ENCODE data around the gene CREBRF.

Gene CREBRF

DNA sequence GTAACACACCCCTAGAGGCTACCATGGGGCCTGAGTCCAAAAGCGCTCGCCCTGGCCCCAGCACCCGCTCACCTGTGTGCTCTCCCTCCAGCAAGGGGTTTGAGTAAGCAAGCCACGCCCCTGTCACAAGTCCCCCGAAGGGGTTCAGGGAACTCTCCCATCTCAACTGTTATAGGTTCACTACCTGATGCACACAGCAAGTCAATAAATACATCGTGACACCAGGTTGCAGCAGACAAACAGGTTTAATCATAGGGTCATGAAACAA is 8.4 kb upstream of the CREBRF start:
- H3K4me3 ChIP-seq (replicated peaks; ENCODE audit: low read depth, low read length), result no peak overlapping the region
- TF ChIP-seq, protein P1, sequence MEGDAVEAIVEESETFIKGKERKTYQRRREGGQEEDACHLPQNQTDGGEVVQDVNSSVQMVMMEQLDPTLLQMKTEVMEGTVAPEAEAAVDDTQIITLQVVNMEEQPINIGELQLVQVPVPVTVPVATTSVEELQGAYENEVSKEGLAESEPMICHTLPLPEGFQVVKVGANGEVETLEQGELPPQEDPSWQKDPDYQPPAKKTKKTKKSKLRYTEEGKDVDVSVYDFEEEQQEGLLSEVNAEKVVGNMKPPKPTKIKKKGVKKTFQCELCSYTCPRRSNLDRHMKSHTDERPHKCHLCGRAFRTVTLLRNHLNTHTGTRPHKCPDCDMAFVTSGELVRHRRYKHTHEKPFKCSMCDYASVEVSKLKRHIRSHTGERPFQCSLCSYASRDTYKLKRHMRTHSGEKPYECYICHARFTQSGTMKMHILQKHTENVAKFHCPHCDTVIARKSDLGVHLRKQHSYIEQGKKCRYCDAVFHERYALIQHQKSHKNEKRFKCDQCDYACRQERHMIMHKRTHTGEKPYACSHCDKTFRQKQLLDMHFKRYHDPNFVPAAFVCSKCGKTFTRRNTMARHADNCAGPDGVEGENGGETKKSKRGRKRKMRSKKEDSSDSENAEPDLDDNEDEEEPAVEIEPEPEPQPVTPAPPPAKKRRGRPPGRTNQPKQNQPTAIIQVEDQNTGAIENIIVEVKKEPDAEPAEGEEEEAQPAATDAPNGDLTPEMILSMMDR (IDR thresholded peaks at IDR 0.05; ENCODE audit: low read length, missing control alignments), result no peak
- DNase-seq (ENCODE audit: low read depth), result no peak

DNA sequence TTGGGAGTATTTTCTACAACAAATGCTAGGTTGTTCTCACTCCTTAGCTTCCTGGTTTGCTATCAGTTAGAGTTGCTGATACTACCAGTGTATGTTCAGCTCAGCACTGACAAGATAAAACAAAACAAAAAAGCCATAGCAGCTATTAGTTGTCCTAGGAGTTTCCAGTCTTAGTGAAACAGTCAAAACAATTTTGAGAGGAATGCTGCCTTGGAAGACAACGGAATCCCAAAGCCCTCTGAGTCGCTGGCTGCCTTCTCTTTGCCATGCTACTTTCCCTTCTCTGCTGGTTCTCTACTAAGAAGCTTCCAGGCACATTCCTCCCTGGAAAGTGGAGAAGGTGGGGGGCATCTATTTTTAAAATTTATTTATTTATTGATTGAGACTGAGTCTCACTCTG is 5.4 kb upstream of the CREBRF start:
- peak overlapping the region; percentile 9 for H3K4me3 ChIP-seq (replicated peaks; ENCODE audit: low read depth, low read length)
- DNase-seq (ENCODE audit: low read depth), result no peak
- TF ChIP-seq, protein P1 (IDR thresholded peaks at IDR 0.05; ENCODE audit: low read length, missing control alignments), result no peak

DNA sequence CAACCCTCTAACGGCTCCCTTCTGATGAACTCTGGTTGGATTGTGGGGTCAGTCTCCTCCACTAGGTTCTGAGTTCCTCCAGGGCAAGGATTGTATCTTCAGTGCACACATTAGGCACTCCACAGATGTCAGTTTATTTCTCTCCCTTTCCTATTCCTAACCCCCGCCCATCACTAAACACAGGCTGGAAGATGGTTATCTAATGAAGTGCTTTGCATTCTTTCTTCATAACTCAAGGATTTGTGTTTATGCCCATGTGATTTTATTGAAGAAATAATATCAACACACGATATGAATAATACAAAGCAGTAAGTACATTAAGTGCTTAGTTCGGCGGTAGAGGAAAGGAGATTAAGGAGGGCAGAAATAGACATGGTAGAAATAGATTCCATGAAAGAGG is 4.4 kb upstream of the CREBRF start:
- TF ChIP-seq, protein P1 (IDR thresholded peaks at IDR 0.05; ENCODE audit: low read length, missing control alignments), result no peak
- H3K4me3 ChIP-seq (replicated peaks; ENCODE audit: low read depth, low read length), result no peak overlapping the region
- DNase-seq (ENCODE audit: low read depth), result no peak

DNA sequence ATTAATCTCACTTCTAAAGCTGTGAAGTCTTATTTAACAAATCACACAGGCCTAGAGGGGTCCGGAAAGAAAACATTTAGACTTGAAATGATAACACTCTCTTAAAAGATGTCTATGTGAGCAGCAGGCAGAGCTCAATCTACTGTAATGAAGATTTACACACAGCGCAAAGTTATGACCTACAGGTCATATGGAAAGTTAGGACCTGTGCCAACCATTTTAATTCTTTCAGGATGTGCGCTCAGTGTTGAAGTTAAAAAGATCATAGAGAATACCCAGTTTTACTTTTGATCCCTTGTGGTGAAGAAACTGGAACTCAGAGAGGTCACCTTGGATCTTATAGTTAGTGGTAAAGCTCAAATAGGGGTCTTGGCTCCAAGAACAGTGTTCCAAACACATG is 3.1 kb upstream of the CREBRF start:
- TF ChIP-seq, protein P1 (IDR thresholded peaks at IDR 0.05; ENCODE audit: low read length, missing control alignments), result no peak
- DNase-seq (ENCODE audit: low read depth), result no peak
- no peak overlapping the region for H3K4me3 ChIP-seq (replicated peaks; ENCODE audit: low read depth, low read length)

DNA sequence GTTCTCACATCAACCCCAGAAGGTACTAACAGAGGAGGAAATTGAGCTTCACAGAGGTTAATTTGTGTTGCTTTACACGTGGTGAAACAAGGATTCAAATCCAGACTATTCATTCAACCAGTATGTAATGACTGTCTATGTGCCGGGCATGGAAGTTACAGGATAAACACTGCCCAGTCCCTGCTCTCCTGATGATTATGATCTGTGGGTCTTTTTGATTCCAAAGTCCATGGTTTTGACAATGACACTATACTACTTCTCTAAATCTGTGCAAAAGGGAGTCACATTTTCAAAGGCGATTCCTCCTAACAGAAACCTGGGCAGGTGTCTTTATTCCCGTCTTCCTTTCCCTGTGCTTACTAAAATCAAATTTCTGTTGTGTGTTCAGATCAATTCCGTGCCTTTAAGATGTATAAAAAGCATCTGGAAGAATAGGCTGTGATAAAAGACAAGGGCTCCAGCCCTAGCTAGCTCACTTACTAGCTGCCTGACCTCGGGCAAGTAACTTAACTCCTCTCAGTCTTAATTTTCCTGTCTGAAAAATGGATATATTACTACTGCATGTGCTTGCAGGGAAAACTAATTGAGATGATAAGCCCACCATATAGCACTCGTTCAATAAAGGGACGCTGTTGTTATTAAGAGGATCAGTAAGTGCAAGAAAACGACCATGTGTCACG is 970 bp upstream of the CREBRF start:
- DNase-seq (ENCODE audit: low read depth), result no peak
- H3K4me3 ChIP-seq (replicated peaks; ENCODE audit: low read depth, low read length), result peak overlapping the region; percentile 88
- TF ChIP-seq, protein P1 (IDR thresholded peaks at IDR 0.05; ENCODE audit: low read length, missing control alignments), result no peak

DNA sequence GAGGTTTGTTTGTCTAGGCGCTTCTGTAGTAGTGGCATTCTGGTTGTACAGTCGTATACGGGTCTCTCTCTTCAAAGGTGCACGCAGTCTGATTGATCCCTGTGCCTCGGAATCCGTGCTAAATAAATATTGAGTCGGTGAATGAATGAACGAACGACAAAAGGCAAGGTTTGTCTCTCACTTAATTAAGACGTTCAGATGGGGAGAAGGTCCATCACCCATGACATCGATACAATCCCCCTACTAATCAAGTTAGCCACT is 500 bp upstream of the CREBRF start:
- DNase-seq (ENCODE audit: low read depth), result no peak
- TF ChIP-seq, protein P1 (IDR thresholded peaks at IDR 0.05; ENCODE audit: low read length, missing control alignments), result no peak
- peak overlapping the region; percentile 88 for H3K4me3 ChIP-seq (replicated peaks; ENCODE audit: low read depth, low read length)

DNA sequence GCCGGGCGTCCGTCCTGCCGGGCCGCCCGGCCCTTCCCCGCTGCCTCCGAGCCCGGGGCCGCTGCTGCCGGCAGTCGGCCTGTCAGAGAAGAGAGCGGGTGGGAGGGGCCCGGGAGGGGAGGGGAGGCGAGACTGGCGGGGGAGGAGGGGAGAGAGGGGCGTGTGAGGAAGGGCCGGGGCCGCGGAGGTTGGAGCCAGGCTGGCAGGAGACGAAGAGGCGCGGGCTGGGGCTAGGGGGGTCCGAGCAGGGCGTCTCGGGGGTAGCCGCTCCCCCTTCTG is 570 bp downstream of the CREBRF start:
- TF ChIP-seq, protein P1 (IDR thresholded peaks at IDR 0.05; ENCODE audit: low read length, missing control alignments), result no peak
- peak overlapping the region; percentile 88 for H3K4me3 ChIP-seq (replicated peaks; ENCODE audit: low read depth, low read length)
- DNase-seq (ENCODE audit: low read depth), result no peak

All from fibroblast of pulmonary artery (primary cell).